Ishikawa (cell line): ENCODE measurements around the gene MAP4K3.
A peak's percentile ranks its signal among the peaks of the same experiment; 100 is the strongest.

Experiments
- CREB1 ChIP-seq: IDR thresholded peaks from 2 replicates; pipeline ENCODE4 v1.6.1; 2012; ENCODE audit warnings: low read depth
- EP300 ChIP-seq: IDR thresholded peaks from 2 replicates; pipeline ENCODE4 v1.6.1; 2012; ENCODE audit warnings: borderline replicate concordance
- FOXM1 ChIP-seq: IDR thresholded peaks from 2 replicates; pipeline ENCODE4 v1.6.1; 2012; ENCODE audit warnings: low read depth, borderline replicate concordance
- NFIC ChIP-seq: IDR thresholded peaks from 2 replicates; pipeline ENCODE4 v1.6.1; 2012
- RAD21 ChIP-seq: IDR thresholded peaks from 2 replicates; pipeline ENCODE4 v1.6.1; 2012; ENCODE audit warnings: low read depth
- TAF1 ChIP-seq: IDR thresholded peaks from 2 replicates; pipeline ENCODE4 v1.6.1; 2012; ENCODE audit warnings: low read depth, mild to moderate bottlenecking
- TCF12 ChIP-seq: IDR thresholded peaks from 2 replicates; pipeline ENCODE4 v1.6.1; 2012; ENCODE audit warnings: low read depth
- TEAD4 ChIP-seq: IDR thresholded peaks from 2 replicates; pipeline ENCODE4 v1.6.1; 2012
- TF ChIP-seq, protein P1 (sequence below): IDR thresholded peaks from 2 replicates; pipeline ENCODE4 v1.6.1; 2012; ENCODE audit warnings: low read depth, mild to moderate bottlenecking
- TF ChIP-seq, protein P2 (sequence below): IDR thresholded peaks from 2 replicates; pipeline ENCODE4 v1.6.1; 2012

DNA sequence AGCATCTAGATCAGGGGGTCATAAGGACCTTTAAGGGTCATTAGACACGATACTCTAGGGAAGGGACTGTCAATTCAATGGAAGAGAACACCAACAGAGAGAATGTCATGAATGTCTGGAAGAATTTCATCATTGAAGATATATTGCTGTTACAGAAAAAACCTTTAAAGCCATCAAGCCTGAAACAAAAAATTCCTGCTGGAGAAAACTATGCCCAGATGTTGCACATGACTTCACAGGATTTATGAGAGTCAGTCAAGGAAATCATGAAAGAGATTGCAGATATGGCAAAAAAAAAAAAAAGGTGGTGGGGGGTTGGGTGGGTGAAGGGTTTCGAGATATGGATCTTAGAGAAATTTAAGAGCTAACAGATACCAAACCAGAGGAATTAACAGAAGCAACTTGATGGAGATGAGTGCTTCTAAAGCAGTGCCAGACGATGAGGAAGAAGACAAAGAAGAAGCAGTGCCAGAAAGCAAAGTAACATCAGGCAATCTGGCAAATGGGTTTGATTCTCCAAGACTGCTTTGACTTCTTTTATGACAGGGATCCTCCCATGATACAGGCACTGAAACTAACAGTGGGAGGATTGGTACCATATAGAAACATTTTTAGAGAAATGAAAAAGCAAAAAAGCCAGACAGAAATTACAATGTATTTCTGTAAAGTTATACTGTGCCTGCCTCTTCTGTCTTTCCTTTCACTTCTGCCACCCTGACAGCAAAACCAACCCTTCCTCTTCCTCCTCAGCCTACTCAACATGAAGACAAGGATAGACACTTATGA lies 28.5 kb downstream of the MAP4K3 start:
- TF ChIP-seq EP300 (peak; percentile 91), TEAD4 (peak; percentile 85), TCF12 (peak; percentile 91), CREB1 (0 out of 2 replicates have a peak, but pooled peaks have one; percentile 11), RAD21 (no peak), NFIC (peak; percentile 61), FOXM1 (peak; percentile 72; the same call in 1 of the 2 replicates), TAF1 (no peak)
- TF ChIP-seq, protein P1, sequence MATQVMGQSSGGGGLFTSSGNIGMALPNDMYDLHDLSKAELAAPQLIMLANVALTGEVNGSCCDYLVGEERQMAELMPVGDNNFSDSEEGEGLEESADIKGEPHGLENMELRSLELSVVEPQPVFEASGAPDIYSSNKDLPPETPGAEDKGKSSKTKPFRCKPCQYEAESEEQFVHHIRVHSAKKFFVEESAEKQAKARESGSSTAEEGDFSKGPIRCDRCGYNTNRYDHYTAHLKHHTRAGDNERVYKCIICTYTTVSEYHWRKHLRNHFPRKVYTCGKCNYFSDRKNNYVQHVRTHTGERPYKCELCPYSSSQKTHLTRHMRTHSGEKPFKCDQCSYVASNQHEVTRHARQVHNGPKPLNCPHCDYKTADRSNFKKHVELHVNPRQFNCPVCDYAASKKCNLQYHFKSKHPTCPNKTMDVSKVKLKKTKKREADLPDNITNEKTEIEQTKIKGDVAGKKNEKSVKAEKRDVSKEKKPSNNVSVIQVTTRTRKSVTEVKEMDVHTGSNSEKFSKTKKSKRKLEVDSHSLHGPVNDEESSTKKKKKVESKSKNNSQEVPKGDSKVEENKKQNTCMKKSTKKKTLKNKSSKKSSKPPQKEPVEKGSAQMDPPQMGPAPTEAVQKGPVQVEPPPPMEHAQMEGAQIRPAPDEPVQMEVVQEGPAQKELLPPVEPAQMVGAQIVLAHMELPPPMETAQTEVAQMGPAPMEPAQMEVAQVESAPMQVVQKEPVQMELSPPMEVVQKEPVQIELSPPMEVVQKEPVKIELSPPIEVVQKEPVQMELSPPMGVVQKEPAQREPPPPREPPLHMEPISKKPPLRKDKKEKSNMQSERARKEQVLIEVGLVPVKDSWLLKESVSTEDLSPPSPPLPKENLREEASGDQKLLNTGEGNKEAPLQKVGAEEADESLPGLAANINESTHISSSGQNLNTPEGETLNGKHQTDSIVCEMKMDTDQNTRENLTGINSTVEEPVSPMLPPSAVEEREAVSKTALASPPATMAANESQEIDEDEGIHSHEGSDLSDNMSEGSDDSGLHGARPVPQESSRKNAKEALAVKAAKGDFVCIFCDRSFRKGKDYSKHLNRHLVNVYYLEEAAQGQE: no peak
- TF ChIP-seq, protein P2, sequence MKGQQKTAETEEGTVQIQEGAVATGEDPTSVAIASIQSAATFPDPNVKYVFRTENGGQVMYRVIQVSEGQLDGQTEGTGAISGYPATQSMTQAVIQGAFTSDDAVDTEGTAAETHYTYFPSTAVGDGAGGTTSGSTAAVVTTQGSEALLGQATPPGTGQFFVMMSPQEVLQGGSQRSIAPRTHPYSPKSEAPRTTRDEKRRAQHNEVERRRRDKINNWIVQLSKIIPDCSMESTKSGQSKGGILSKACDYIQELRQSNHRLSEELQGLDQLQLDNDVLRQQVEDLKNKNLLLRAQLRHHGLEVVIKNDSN: no peak
